Endothelial cell of umbilical vein (primary cell): ENCODE data around the gene DIPK1C. TPM values are rescaled to one million over a fixed set of nuclear protein-coding genes. Genes with fewer than 3 reads are reported as not detected.

Experiments
- BruUV-seq: library from RNA; stranded (reverse); fragments of 400-500 nt; replicated peaks from 2 replicates; lab custom pipeline; 2021; lab: Mats Ljungman, UMichigan
- CTCF ChIA-PET: fragments of 300-600, 350-600 bp; sonication (Branson Sonifier 250); formaldehyde crosslinking; loops from one replicate; lab custom pipeline; 2021; ENCODE audit warnings: antibody characterized with exemption, inconsistent platforms; lab: Charles Lee
- POLR2A ChIA-PET: fragments of 300-600, 350-600 bp; sonication (Branson Sonifier 250); formaldehyde crosslinking; loops from one replicate; lab custom pipeline; 2021; ENCODE audit warnings: antibody characterized with exemption, inconsistent platforms; lab: Charles Lee
- DNase-seq: peaks from one replicate; pipeline ENCODE4 v3.0.0-alpha.2; 2011; ENCODE audit warnings: low read depth, low spot score
- FAIRE-seq: peaks from 2 replicates; lab custom pipeline; 2011; peaks lifted over from hg19 to GRCh38; lab: Jason Lieb, UNC
- H2AFZ ChIP-seq: 2 replicates; pipeline ENCODE4 v1.6.0; 2012; ENCODE audit warnings: low read depth, low read length, control low read depth, inconsistent platforms
- H3K27ac ChIP-seq: 2 replicates; pipeline ENCODE4 v1.5.1; 2011; ENCODE audit warnings: low read depth, mild to moderate bottlenecking, control low read depth, low read length, moderate library complexity; ENCODE audit not compliant: insufficient read depth
- H3K27me3 ChIP-seq, 2 experiments: 2 replicates each; pipeline versions ENCODE4 v1.6.0 to v1.6.1; 2011; ENCODE audit warnings: low read length in 2 of 2, mixed read lengths in 1 of 2; ENCODE audit not compliant: control insufficient read depth in 2 of 2, insufficient read depth in 2 of 2
- H3K36me3 ChIP-seq, 2 experiments: 2 replicates in 1 of 2; 3 replicates in 1 of 2; pipeline ENCODE4 v1.5.1; 2011; ENCODE audit warnings: low read length in 2 of 2, mild to moderate bottlenecking in 1 of 2, moderate library complexity in 1 of 2; ENCODE audit not compliant: control insufficient read depth in 2 of 2, insufficient read depth in 2 of 2; ENCODE audit errors: extremely low read depth in 1 of 2
- H3K4me1 ChIP-seq: 3 replicates; pipeline ENCODE4 v1.5.1; 2011; ENCODE audit warnings: mild to moderate bottlenecking, low read length; ENCODE audit not compliant: control insufficient read depth, insufficient read depth; ENCODE audit errors: extremely low read depth
- H3K4me2 ChIP-seq: 2 replicates; pipeline ENCODE4 v1.6.1; 2011; ENCODE audit warnings: low read length, control low read depth, mixed read lengths; ENCODE audit not compliant: insufficient read depth
- H3K4me3 ChIP-seq, 3 experiments: fragments of 200-600 bp in 1 of 3; sonication (generic), shearing (Covaris generic) in 1 of 3; replicated peaks in 1 of 3; 2 replicates each; pipeline ENCODE4 v1.5.1; 2011 to 2016; ENCODE audit warnings: control low read depth in 3 of 3, low read length in 3 of 3, mild to moderate bottlenecking in 2 of 3, inconsistent platforms in 1 of 3, low read depth in 1 of 3, moderate library complexity in 1 of 3; ENCODE audit not compliant: insufficient read depth in 1 of 3
- H3K79me2 ChIP-seq: 2 replicates; pipeline ENCODE4 v1.6.0; 2012; ENCODE audit warnings: low read length, inconsistent platforms; ENCODE audit not compliant: control insufficient read depth, insufficient read depth
- H3K9ac ChIP-seq: replicated peaks from 2 replicates; pipeline ENCODE3; 2011; ENCODE audit warnings: low read length, control low read depth; ENCODE audit not compliant: insufficient read depth; ENCODE audit errors: extremely low read depth
- H3K9me1 ChIP-seq: replicated peaks from 3 replicates; pipeline ENCODE4 v1.6.0; 2011; ENCODE audit warnings: mild to moderate bottlenecking, low read length; ENCODE audit not compliant: control insufficient read depth, insufficient read depth; ENCODE audit errors: extremely low read depth
- H3K9me3 ChIP-seq: replicated peaks from 2 replicates; pipeline ENCODE4 v1.5.1; 2012; ENCODE audit warnings: low read length, inconsistent platforms; ENCODE audit not compliant: control insufficient read depth, insufficient read depth
- H4K20me1 ChIP-seq: replicated peaks from 2 replicates; pipeline ENCODE3; 2011; ENCODE audit warnings: mild to moderate bottlenecking, low read length; ENCODE audit not compliant: control insufficient read depth, insufficient read depth; ENCODE audit errors: extremely low read depth
- CTCF ChIP-seq, 2 donors: IDR thresholded peaks; 1 replicate in 1 of 2; 2 replicates in 1 of 2; pipeline ENCODE4 v1.5.1; 2011; ENCODE audit warnings: low read length in 2 of 2, mild to moderate bottlenecking in 2 of 2, moderate library complexity in 2 of 2, control low read depth in 1 of 2, inconsistent platforms in 1 of 2, low read depth in 1 of 2; ENCODE audit not compliant: insufficient read depth in 1 of 2; ENCODE audit errors: extremely low read depth in 1 of 2
- EZH2 ChIP-seq: IDR thresholded peaks from 2 replicates; pipeline ENCODE4 v1.6.1; 2012; ENCODE audit warnings: borderline replicate concordance, low read depth, mild to moderate bottlenecking, moderate library complexity, low read length, inconsistent platforms; ENCODE audit not compliant: severe bottlenecking
- FOS ChIP-seq: IDR thresholded peaks from 2 replicates; pipeline ENCODE4 v1.6.1; 2011; ENCODE audit warnings: mild to moderate bottlenecking, low read length, moderate library complexity, borderline replicate concordance; ENCODE audit not compliant: insufficient read depth
- GATA2 ChIP-seq: IDR thresholded peaks from 2 replicates; pipeline ENCODE4 v1.7.0; 2011; ENCODE audit warnings: low read depth, mild to moderate bottlenecking, moderate library complexity, mixed read lengths, low read length; ENCODE audit not compliant: insufficient read length, insufficient read depth
- JUN ChIP-seq: IDR thresholded peaks from 2 replicates; pipeline ENCODE4 v1.6.1; 2011; ENCODE audit warnings: borderline replicate concordance, low read depth; ENCODE audit not compliant: insufficient read length, insufficient read depth
- MYC ChIP-seq: IDR thresholded peaks from one replicate; pipeline ENCODE4 v1.6.1; 2011; ENCODE audit warnings: mild to moderate bottlenecking, low read depth, low read length
- POLR2A ChIP-seq: IDR thresholded peaks from 2 replicates; pipeline ENCODE4 v1.6.1; 2012; ENCODE audit warnings: low read depth, mild to moderate bottlenecking, control low read depth, low read length
- POLR2AphosphoS5 ChIP-seq: IDR thresholded peaks from 2 replicates; pipeline ENCODE4 v1.6.1; 2012; ENCODE audit warnings: low read depth, mild to moderate bottlenecking, control low read depth, low read length, moderate library complexity; ENCODE audit not compliant: insufficient read depth
- dilution Hi-C: fragments of 300-500 bp; cut with MboI; formaldehyde crosslinking; loops from one replicate; pipeline ENCODE4 v1.15.0; 2019; ENCODE audit warnings: low sequenced_read_pairs; ENCODE audit not compliant: extremely low pct_ligation_motif_present
- intact Hi-C: fragments of 100-400 bp; cut with micrococcal nuclease; formaldehyde crosslinking; loops from one replicate; pipeline ENCODE4 v1.10.0; 2022
- polyA plus RNA-seq, 4 experiments: library from polyadenylated mRNA; depleted of rRNA in 3 of 4; stranded (reverse) in 3 of 4; unstranded in 1 of 4; fragments of >200 nt; gene quantifications; 2 replicates each; pipeline versions ENCODE4 v1.2.1 to v1.2.3, GENCODE V29; 2011 to 2012; ENCODE audit warnings: missing spikeins in 1 of 4
- total RNA-seq: library from RNA; stranded (reverse); gene quantifications from 2 replicates; pipeline ENCODE4 v1.2.3, GENCODE V29; 2021
- TF ChIP-seq, protein P1 (sequence below): IDR thresholded peaks from 2 replicates; pipeline ENCODE4 v1.6.1; 2011; ENCODE audit not compliant: insufficient read depth, insufficient read length

The DIPK1C gene
- total and polyA plus RNA-seq, 2 donors (not counting 3 experiments of a cell fraction or from before 2014, with no cell fraction given): not detected

GRCh38 chr18:74389991-74390390 is 67.1 kb downstream of the DIPK1C start:
- no peak for FAIRE-seq
- no peak overlapping the region for H3K27ac ChIP-seq
- TF ChIP-seq, protein P1, sequence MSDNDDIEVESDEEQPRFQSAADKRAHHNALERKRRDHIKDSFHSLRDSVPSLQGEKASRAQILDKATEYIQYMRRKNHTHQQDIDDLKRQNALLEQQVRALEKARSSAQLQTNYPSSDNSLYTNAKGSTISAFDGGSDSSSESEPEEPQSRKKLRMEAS: no peak
- no peak for TF ChIP-seq FOS
- TF ChIP-seq MYC: no peak
- TF ChIP-seq EZH2: no peak
- no peak for TF ChIP-seq GATA2
- no peak overlapping the region for H2AFZ ChIP-seq
- no peaks in the 10 kb centered on the region for H3K9me3 ChIP-seq
- no peaks in the 10 kb centered on the region for H3K9me1 ChIP-seq
- ChIA-PET POLR2A (no interaction called here), CTCF (interaction anchor here (1.4 kb wide), 1 partner anchor 12 kb away, joined by 3 read pairs; no protein-coding TSS in a partner anchor)
- no TSS peak for BruUV-seq
- no peak for DNase-seq
- no peaks in the 10 kb centered on the region for H4K20me1 ChIP-seq
- H3K4me1 ChIP-seq: no peaks in the 10 kb centered on the region
- no peaks in the 10 kb centered on the region for H3K27me3 ChIP-seq
- H3K79me2 ChIP-seq: no peaks in the 10 kb centered on the region
- H3K9ac ChIP-seq: no peak overlapping the region
- dilution Hi-C loops: no loop called here
- H3K36me3 ChIP-seq: no peaks in the 10 kb centered on the region
- H3K4me3 ChIP-seq: no peak overlapping the region
- H3K4me2 ChIP-seq: no peak overlapping the region
- intact Hi-C loops: no loop called here

GRCh38 chr18:74389171-74389927 is 67.8 kb downstream of the DIPK1C start:
- CTCF ChIA-PET: interaction anchor here (1.4 kb wide), 1 partner anchor 11 kb away, joined by 3 read pairs; no protein-coding TSS in a partner anchor
- no peak for FAIRE-seq
- H3K36me3 ChIP-seq: no peaks in the 10 kb centered on the region
- dilution Hi-C loops (no loop called here), intact Hi-C loops (no loop called here)
- H3K79me2 ChIP-seq: no peaks in the 10 kb centered on the region
- H3K9me1 ChIP-seq: no peaks in the 10 kb centered on the region
- no peaks in the 10 kb centered on the region for H4K20me1 ChIP-seq
- no peak for DNase-seq
- no peak overlapping the region for H3K27ac ChIP-seq
- H3K4me2 ChIP-seq: no peak overlapping the region
- H3K4me1 ChIP-seq: no peaks in the 10 kb centered on the region
- H3K9ac ChIP-seq: no peak overlapping the region
- TF ChIP-seq GATA2 (no peak), JUN (no peak), EZH2 (no peak), POLR2AphosphoS5 (no peak), CTCF (IDR thresholded peaks at IDR 0.05; ENCODE audit: extremely low read depth in 1 of 2, insufficient read depth in 1 of 2, low read depth in 1 of 2, low read length in 2 of 2) (no peak), FOS (no peak), POLR2A (no peak), MYC (no peak)
- TF ChIP-seq, protein P1: no peak
- no TSS peak for BruUV-seq
- H2AFZ ChIP-seq: no peak overlapping the region
- no peak overlapping the region for H3K4me3 ChIP-seq
- H3K27me3 ChIP-seq: no peaks in the 10 kb centered on the region
- POLR2A ChIA-PET: interaction anchor here (0.6 kb wide), 1 partner anchor 25 kb away, joined by 3 read pairs; no protein-coding TSS in a partner anchor
- H3K9me3 ChIP-seq: no peaks in the 10 kb centered on the region
